Skeletal muscle tissue (tissue), 4 donors: ENCODE results near the gene CRADD. TPM values are rescaled to one million over a fixed set of nuclear protein-coding genes. Genes with fewer than 3 reads are reported as not detected.
"Not testable (repeated sequence)": the region's sequence is repeated elsewhere in the genome, so short reads cannot be mapped to it uniquely, and the experiment has no call there.

Source experiments
- H3K27ac ChIP-seq: one replicate; pipeline ENCODE4 v1.7.0; 2013; ENCODE audit warnings: mild to moderate bottlenecking, low read depth, low read length, inconsistent platforms
- H3K27me3 ChIP-seq, 3 donors: one replicate each; pipeline ENCODE4 v1.7.0; 2013; ENCODE audit warnings: low read length in 3 of 3; ENCODE audit not compliant: control insufficient read depth in 3 of 3, insufficient read depth in 3 of 3
- H3K36me3 ChIP-seq, 3 donors: one replicate each; pipeline ENCODE4 v1.7.0; 2013; ENCODE audit warnings: low read length in 3 of 3; ENCODE audit not compliant: control insufficient read depth in 3 of 3, insufficient read depth in 3 of 3
- H3K4me1 ChIP-seq, 3 donors: one replicate each; pipeline ENCODE4 v1.7.0; 2013; ENCODE audit warnings: low read length in 3 of 3, mild to moderate bottlenecking in 3 of 3; ENCODE audit not compliant: control insufficient read depth in 3 of 3, insufficient read depth in 3 of 3
- H3K4me3 ChIP-seq, 3 donors: one replicate each; pipeline ENCODE4 v1.7.0; 2013; ENCODE audit warnings: low read length in 3 of 3
- H3K9ac ChIP-seq, 3 donors: one replicate each; pipeline ENCODE4 v1.7.0; 2013; ENCODE audit warnings: low read length in 3 of 3, mild to moderate bottlenecking in 3 of 3, moderate library complexity in 2 of 3, low read depth in 1 of 3
- H3K9me3 ChIP-seq, 3 donors: one replicate each; pipeline ENCODE4 v1.7.0; 2013; ENCODE audit warnings: low read length in 3 of 3; ENCODE audit not compliant: control insufficient read depth in 3 of 3
- total RNA-seq: library from RNA; depleted of rRNA; stranded (reverse); fragments of >200 nt; gene quantifications from one replicate; pipeline ENCODE4 v1.2.3, GENCODE V29; 2014
- donor health status: Osteomylitis.

The CRADD gene
- total RNA-seq, 1 donor from 2014 or later = 18.3 TPM

- Histone ChIP-seq H3K27me3 (no peaks in the 10 kb centered on the region), H3K36me3 (no peaks in the 10 kb centered on the region), H3K9me3 (no peaks in the 10 kb centered on the region), H3K9ac (no peak overlapping the region), H3K4me3 (no peak overlapping the region), H3K27ac (no peak overlapping the region), H3K4me1 (peaks cover 11 to 14% (median 13%) of the 10 kb centered on the region in 3 donors)
These were observed 72.9 kb downstream of the CRADD start for GRCh38 chr12:93750056-93750455.

GRCh38 chr12:93751864-93752610, 74.9 kb downstream of the CRADD start:
- Histone ChIP-seq H3K9ac (no peak overlapping the region), H3K4me1 (peaks cover 6 to 7% (median 7%) of the 10 kb centered on the region in 3 donors), H3K36me3 (no peaks in the 10 kb centered on the region), H3K9me3 (no peaks in the 10 kb centered on the region), H3K4me3 (no peak overlapping the region), H3K27ac (no peak overlapping the region), H3K27me3 (no peaks in the 10 kb centered on the region)

- Histone ChIP-seq H3K36me3 (no peaks in the 10 kb centered on the region), H3K4me3 (no peak overlapping the region), H3K27me3 (no peaks in the 10 kb centered on the region), H3K9ac (no peak overlapping the region), H3K27ac (no peak overlapping the region), H3K9me3 (no peaks in the 10 kb centered on the region), H3K4me1 (peaks cover 4 to 5% (median 5%) of the 10 kb centered on the region in 3 donors)
These were observed 76.1 kb downstream of the CRADD start for GRCh38 chr12:93753285-93753684.

GRCh38 chr12:93753838-93754429, 76.8 kb downstream of the CRADD start:
- peaks cover 3% of the 10 kb centered on the region in 3 donors for H3K4me1 ChIP-seq
- H3K36me3 ChIP-seq = no peaks in the 10 kb centered on the region
- no peaks in the 10 kb centered on the region for H3K27me3 ChIP-seq
- H3K9me3 ChIP-seq = no peaks in the 10 kb centered on the region
- H3K9ac ChIP-seq = no peak overlapping the region
- no peak overlapping the region for H3K27ac ChIP-seq
- H3K4me3 ChIP-seq = no peak overlapping the region

GRCh38 chr12:93754859-93755258, 77.7 kb downstream of the CRADD start:
- not testable (repeated sequence) for H3K27ac ChIP-seq, H3K36me3 ChIP-seq, H3K9me3 ChIP-seq, H3K9ac ChIP-seq, H3K4me3 ChIP-seq, H3K4me1 ChIP-seq, H3K27me3 ChIP-seq

- Histone ChIP-seq H3K4me1 (peaks cover 0 to 8% (median 4%) of the 10 kb centered on the region in 3 donors), H3K36me3 (no peaks in the 10 kb centered on the region), H3K9ac (no peak overlapping the region), H3K9me3 (no peaks in the 10 kb centered on the region), H3K4me3 (no peak overlapping the region), H3K27me3 (no peaks in the 10 kb centered on the region), H3K27ac (no peak overlapping the region)
These were observed 79.1 kb downstream of the CRADD start for GRCh38 chr12:93756288-93756687.

GRCh38 chr12:93757792-93758694, 80.9 kb downstream of the CRADD start:
- Histone ChIP-seq H3K9me3 (no peaks in the 10 kb centered on the region), H3K9ac (no peak overlapping the region), H3K36me3 (no peaks in the 10 kb centered on the region), H3K4me1 (peaks cover 7 to 21% (median 8%) of the 10 kb centered on the region in 3 donors), H3K4me3 (no peak overlapping the region), H3K27me3 (no peaks in the 10 kb centered on the region), H3K27ac (no peak overlapping the region)

GRCh38 chr12:93758801-93759373, 81.7 kb downstream of the CRADD start:
- H3K27ac ChIP-seq = no peak overlapping the region
- H3K27me3 ChIP-seq = no peaks in the 10 kb centered on the region
- no peak overlapping the region for H3K9ac ChIP-seq
- H3K36me3 ChIP-seq = no peaks in the 10 kb centered on the region
- H3K9me3 ChIP-seq = no peaks in the 10 kb centered on the region
- peaks cover 8 to 22% (median 9%) of the 10 kb centered on the region in 3 donors for H3K4me1 ChIP-seq
- H3K4me3 ChIP-seq = no peak overlapping the region

GRCh38 chr12:93759512-93760081, 82.4 kb downstream of the CRADD start:
- peaks cover 8 to 22% (median 9%) of the 10 kb centered on the region in 3 donors for H3K4me1 ChIP-seq
- no peak overlapping the region for H3K27ac ChIP-seq

More at GRCh38 chr12:93759512-93760081, 82.4 kb downstream of the CRADD start:
- Histone ChIP-seq H3K9me3 (no peaks in the 10 kb centered on the region), H3K27me3 (no peaks in the 10 kb centered on the region), H3K36me3 (no peaks in the 10 kb centered on the region), H3K9ac (no peak overlapping the region), H3K4me3 (no peak overlapping the region)
